Measurements from ENCODE around the gene CYP2D6.

The CYP2D6 gene

GRCh38 chr22:42079319-42080251 lies 51.0 kb downstream of the CYP2D6 start, which contains the start of gene SMDT1:
Gene SMDT1 (plus strand): TSS chr22:42079700. CDS start chr22:42079769, 69 bp downstream.
- DNase-seq: peak; percentile 96

DNA sequence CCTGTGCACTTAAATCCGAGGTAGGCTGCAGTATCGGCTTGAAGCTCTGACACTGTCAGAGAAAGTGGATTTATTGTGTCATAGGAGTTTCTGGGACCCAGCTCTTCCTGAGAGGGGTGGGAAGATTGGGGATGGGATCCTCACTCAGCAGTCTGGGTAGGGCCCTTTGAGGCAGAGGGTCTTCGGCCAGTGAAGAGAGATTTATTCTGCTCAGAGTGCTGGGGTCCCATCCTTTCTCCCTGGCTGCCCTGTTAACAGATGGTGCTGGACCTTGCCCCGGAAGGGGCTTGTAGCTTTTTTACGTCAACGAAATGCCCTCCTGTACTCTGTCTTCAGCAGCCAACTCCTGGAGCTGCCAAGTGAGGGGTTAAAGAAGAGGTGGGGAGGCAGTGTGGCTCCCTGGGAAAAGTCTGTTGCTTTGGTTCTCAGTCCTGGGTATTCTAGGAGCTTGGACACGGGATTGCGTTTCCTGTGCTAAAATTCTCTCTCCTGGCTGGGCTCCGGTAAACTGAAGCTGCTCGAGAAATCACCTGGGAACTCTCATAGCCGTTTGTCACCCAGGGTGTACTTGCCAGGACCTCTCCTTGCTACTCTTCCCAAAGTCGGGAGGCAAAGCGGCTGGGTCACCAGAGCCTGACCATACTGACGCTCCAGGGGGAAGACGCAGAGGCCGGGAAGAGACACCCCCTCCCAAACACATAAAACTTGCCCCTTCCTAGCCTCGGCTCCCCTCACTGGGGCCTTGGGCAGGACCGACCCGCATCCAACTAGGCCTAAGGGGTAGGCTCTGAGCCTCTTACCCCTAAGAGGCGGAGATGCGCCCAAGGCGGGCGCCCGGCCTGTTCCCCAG lies 51.9 kb downstream of the CYP2D6 start:
- no peak for DNase-seq

DNA sequence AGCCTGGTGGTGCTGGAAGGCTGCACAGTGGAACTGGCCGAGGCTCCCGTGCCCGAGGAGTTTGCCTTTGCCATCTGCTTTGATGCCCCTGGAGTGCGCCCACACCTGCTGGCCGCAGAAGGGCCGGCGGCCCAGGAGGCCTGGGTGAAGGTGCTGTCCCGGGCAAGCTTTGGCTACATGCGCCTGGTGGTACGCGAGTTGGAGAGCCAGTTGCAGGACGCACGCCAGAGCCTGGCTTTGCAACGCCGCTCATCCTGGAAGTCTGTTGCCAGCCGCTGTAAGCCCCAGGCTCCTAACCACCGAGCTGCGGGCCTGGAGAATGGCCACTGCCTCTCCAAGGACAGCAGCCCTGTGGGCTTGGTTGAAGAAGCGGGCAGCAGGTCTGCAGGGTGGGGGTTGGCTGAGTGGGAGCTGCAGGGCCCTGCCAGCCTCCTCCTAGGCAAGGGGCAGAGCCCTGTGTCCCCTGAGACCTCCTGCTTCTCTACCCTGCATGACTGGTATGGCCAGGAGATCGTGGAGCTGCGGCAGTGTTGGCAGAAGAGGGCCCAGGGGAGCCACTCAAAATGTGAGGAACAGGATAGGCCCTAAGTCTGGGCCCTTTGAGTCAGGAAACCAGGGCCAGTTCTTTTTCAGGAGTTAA lies 53.0 kb downstream of the CYP2D6 start:
- DNase-seq: no peak

- no peak for DNase-seq
These were observed 53.7 kb downstream of the CYP2D6 start for GRCh38 chr22:42076764-42077485.
